HEK293T (cell line): ENCODE results near the gene ZNF470.
A peak's percentile ranks its signal among the peaks of the same experiment; 100 is the strongest.

Experiments
- CTCF ChIA-PET: fragments of 350-600 bp; formaldehyde crosslinking; extraction: SDS; loops from one replicate; lab custom pipeline; 2021; ENCODE audit warnings: antibody characterized with exemption, inconsistent platforms; lab: Yijun Ruan, JAX
- POLR2A ChIA-PET: fragments of 350-600 bp; formaldehyde crosslinking; extraction: SDS; loops from one replicate; lab custom pipeline; 2020; ENCODE audit warnings: antibody characterized with exemption, inconsistent platforms; lab: Yijun Ruan, JAX
- DNase-seq: peaks from one replicate; pipeline ENCODE4 v3.0.0; 2012; ENCODE audit warnings: mixed read lengths; ENCODE audit errors: extremely low spot score
- ARNT ChIP-seq: fragments of 450-650 bp; IDR thresholded peaks from 2 replicates; pipeline ENCODE4 v1.6.1; 2017; ENCODE audit warnings: mild to moderate bottlenecking
- BHLHE40 ChIP-seq: fragments of 450-650 bp; IDR thresholded peaks from 2 replicates; pipeline ENCODE4 v1.6.1; 2016; ENCODE audit warnings: mild to moderate bottlenecking, moderate library complexity, borderline replicate concordance
- CTBP1 ChIP-seq: fragments of 450-650 bp; IDR thresholded peaks from 2 replicates; pipeline ENCODE4 v1.6.1; 2016; ENCODE audit warnings: borderline replicate concordance
- ELF4 ChIP-seq: fragments of 450-650 bp; IDR thresholded peaks from 2 replicates; pipeline ENCODE4 v1.6.1; 2017; ENCODE audit warnings: antibody characterized with exemption
- FOXA1 ChIP-seq: fragments of 450-650 bp; IDR thresholded peaks from 2 replicates; pipeline ENCODE4 v1.6.1; 2016; ENCODE audit warnings: mild to moderate bottlenecking
- FOXK2 ChIP-seq: fragments of 450-650 bp; IDR thresholded peaks from 2 replicates; pipeline ENCODE4 v1.6.1; 2016; ENCODE audit warnings: mild to moderate bottlenecking
- FOXM1 ChIP-seq: fragments of 450-650 bp; IDR thresholded peaks from 2 replicates; pipeline ENCODE4 v1.6.1; 2017; ENCODE audit warnings: mild to moderate bottlenecking, borderline replicate concordance
- HDGF ChIP-seq: fragments of 450-650 bp; IDR thresholded peaks from 2 replicates; pipeline ENCODE4 v1.6.1; 2017; ENCODE audit warnings: antibody characterized with exemption, borderline replicate concordance
- L3MBTL2 ChIP-seq: fragments of 450-650 bp; conservative IDR thresholded peaks from 2 replicates; pipeline ENCODE4 v1.6.1; 2016; ENCODE audit warnings: mild to moderate bottlenecking
- LEF1 ChIP-seq: fragments of 450-650 bp; IDR thresholded peaks from 2 replicates; pipeline ENCODE4 v1.6.1; 2017; ENCODE audit warnings: mild to moderate bottlenecking, borderline replicate concordance
- NFRKB ChIP-seq: fragments of 450-650 bp; IDR thresholded peaks from 2 replicates; pipeline ENCODE4 v1.6.1; 2016; ENCODE audit warnings: mild to moderate bottlenecking, moderate library complexity
- SP1 ChIP-seq: fragments of 450-650 bp; IDR thresholded peaks from 2 replicates; pipeline ENCODE4 v1.6.1; 2017
- TARDBP ChIP-seq: fragments of 450-650 bp; IDR thresholded peaks from 2 replicates; pipeline ENCODE4 v1.6.1; 2016
- ZNF384 ChIP-seq: fragments of 450-650 bp; IDR thresholded peaks from 2 replicates; pipeline ENCODE4 v1.6.1; 2016
- TF ChIP-seq, protein P1 (sequence below): fragments of 450-650 bp; IDR thresholded peaks from 2 replicates; pipeline ENCODE4 v1.6.1; 2016

The ZNF470 gene

GRCh38 chr19:56633021-56633420, 65.8 kb downstream of the ZNF470 start:
- DNase-seq: no peak
- POLR2A ChIA-PET: no interaction called here
- CTCF ChIA-PET: no interaction called here
- TF ChIP-seq, protein P1, sequence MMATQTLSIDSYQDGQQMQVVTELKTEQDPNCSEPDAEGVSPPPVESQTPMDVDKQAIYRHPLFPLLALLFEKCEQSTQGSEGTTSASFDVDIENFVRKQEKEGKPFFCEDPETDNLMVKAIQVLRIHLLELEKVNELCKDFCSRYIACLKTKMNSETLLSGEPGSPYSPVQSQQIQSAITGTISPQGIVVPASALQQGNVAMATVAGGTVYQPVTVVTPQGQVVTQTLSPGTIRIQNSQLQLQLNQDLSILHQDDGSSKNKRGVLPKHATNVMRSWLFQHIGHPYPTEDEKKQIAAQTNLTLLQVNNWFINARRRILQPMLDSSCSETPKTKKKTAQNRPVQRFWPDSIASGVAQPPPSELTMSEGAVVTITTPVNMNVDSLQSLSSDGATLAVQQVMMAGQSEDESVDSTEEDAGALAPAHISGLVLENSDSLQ: no peak
- TF ChIP-seq ARNT (no peak), ELF4 (no peak), SP1 (no peak), FOXK2 (no peak), FOXM1 (no peak), HDGF (no peak), CTBP1 (no peak), LEF1 (no peak), BHLHE40 (no peak), TARDBP (no peak), ZNF384 (no peak), FOXA1 (no peak), NFRKB (no peak)

DNA sequence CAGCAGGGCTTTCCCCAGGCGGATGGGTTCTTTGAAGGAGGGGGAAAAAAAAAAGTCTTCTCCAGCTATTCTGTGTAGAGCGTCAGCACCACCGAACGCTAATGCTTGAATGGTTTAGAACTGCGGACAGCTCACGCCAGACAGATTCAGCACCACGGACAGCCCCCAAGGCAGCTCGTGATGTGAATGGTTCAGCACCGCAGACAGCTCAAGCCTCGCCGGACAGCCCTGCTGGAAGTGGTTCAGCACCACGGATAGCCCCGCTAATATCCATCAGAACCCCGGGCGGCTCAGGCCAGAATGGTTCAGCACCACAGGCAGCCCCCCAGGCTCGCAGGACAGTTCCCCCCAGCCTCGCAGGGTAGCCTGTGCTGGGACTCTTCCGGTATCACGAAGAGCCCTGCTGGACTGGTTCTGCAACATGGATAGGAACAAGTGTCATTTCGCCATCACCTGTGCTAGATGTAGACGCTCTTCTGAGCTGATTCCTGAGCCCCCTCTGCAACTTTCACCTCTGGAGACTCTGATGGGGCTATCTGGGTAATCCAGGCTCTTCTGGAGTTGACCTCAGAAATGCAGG, 70.8 kb downstream of the ZNF470 start:
- POLR2A ChIA-PET: no interaction called here
- DNase-seq: peak; percentile 53
- TF ChIP-seq L3MBTL2 (no peak), HDGF (no peak), BHLHE40 (no peak), FOXM1 (no peak), SP1 (no peak)
- TF ChIP-seq, protein P1: no peak
- CTCF ChIA-PET: no interaction called here
